Neural cell (in vitro differentiated cells): ENCODE results near the gene IQCM. TPM values are rescaled to one million over a fixed set of nuclear protein-coding genes. Genes with fewer than 3 reads are reported as not detected.

ENCODE experiments used
- H2AFZ ChIP-seq: fragments of 200-600, 300-800 bp; sonication (generic), shearing (Covaris generic); 2 replicates; pipeline ENCODE4 v1.6.0; 2014; ENCODE audit warnings: low read depth, mild to moderate bottlenecking, antibody characterized with exemption, low read length, moderate library complexity
- H3F3A ChIP-seq: fragments of 200-600 bp; shearing (Covaris generic); 2 replicates; pipeline ENCODE4 v1.6.1; 2016; ENCODE audit warnings: mild to moderate bottlenecking, moderate library complexity, mixed read lengths, antibody characterized with exemption, low read length; ENCODE audit not compliant: insufficient read depth, poor library complexity, severe bottlenecking
- H3K27ac ChIP-seq: fragments of 200-600, 300-800 bp; sonication (generic), shearing (Covaris generic); 2 replicates; pipeline ENCODE4 v1.5.1; 2014; ENCODE audit warnings: mild to moderate bottlenecking, low read length, moderate library complexity
- H3K27me3 ChIP-seq: fragments of 300-800, 200-600 bp; sonication (generic), shearing (Covaris generic); 2 replicates; pipeline ENCODE4 v1.6.0; 2014; ENCODE audit warnings: mild to moderate bottlenecking, low read depth, low read length, moderate library complexity; ENCODE audit not compliant: insufficient read depth
- H3K36me3 ChIP-seq: fragments of 300-800, 200-600 bp; sonication (generic), shearing (Covaris generic); 2 replicates; pipeline ENCODE4 v1.5.1; 2014; ENCODE audit warnings: mild to moderate bottlenecking, antibody characterized with exemption, low read length, moderate library complexity; ENCODE audit not compliant: insufficient read depth
- H3K4me2 ChIP-seq: fragments of 300-800, 200-600 bp; sonication (generic), shearing (Covaris generic); 2 replicates; pipeline ENCODE4 v1.6.0; 2014; ENCODE audit warnings: mild to moderate bottlenecking, low read length
- H3K4me3 ChIP-seq: fragments of 300-800, 200-600 bp; sonication (generic), shearing (Covaris generic); 2 replicates; pipeline ENCODE4 v1.5.1; 2014; ENCODE audit warnings: mild to moderate bottlenecking, low read length, moderate library complexity
- H3K79me2 ChIP-seq: fragments of 200-600 bp; shearing (Covaris generic); replicated peaks from 2 replicates; pipeline ENCODE4 v1.6.0; 2014; ENCODE audit warnings: mild to moderate bottlenecking, low read length, moderate library complexity; ENCODE audit not compliant: insufficient read depth
- H3K9ac ChIP-seq: fragments of 300-800, 200-600 bp; sonication (generic), shearing (Covaris generic); 2 replicates; pipeline ENCODE4 v1.6.1; 2016; ENCODE audit warnings: mild to moderate bottlenecking, low read length, mixed read lengths
- H3K9me2 ChIP-seq: fragments of 200-600 bp; shearing (Covaris generic); 2 replicates; pipeline ENCODE4 v1.6.1; 2016; ENCODE audit warnings: mild to moderate bottlenecking, low read length, mixed read lengths; ENCODE audit not compliant: insufficient read depth
- H3K9me3 ChIP-seq: fragments of 200-600, 300-800 bp; sonication (generic), shearing (Covaris generic); 2 replicates; pipeline ENCODE4 v1.6.1; 2016; ENCODE audit warnings: mild to moderate bottlenecking, mixed run types, low read length, moderate library complexity, mixed read lengths
- H4K20me1 ChIP-seq: fragments of 200-600 bp; shearing (Covaris generic); 2 replicates; pipeline ENCODE4 v1.6.1; 2016; ENCODE audit warnings: mild to moderate bottlenecking, mixed run types; ENCODE audit not compliant: insufficient read depth
- EP300 ChIP-seq: fragments of 450-650 bp; conservative IDR thresholded peaks from 2 replicates; pipeline ENCODE4 v1.6.1; 2014; ENCODE audit warnings: antibody characterized with exemption, mild to moderate bottlenecking, moderate library complexity; ENCODE audit not compliant: poor library complexity, severe bottlenecking
- EZH2 ChIP-seq: fragments of 200-600, 300-800 bp; shearing (Covaris generic), sonication (generic); IDR thresholded peaks from 2 replicates; pipeline ENCODE4 v1.6.1; 2014; ENCODE audit warnings: antibody characterized with exemption, low read length, borderline replicate concordance, mild to moderate bottlenecking; ENCODE audit not compliant: insufficient read depth, poor library complexity, severe bottlenecking
- MXI1 ChIP-seq: fragments of 450-650 bp; conservative IDR thresholded peaks from 2 replicates; pipeline ENCODE4 v1.6.1; 2014; ENCODE audit warnings: antibody characterized with exemption, mild to moderate bottlenecking; ENCODE audit not compliant: poor library complexity, severe bottlenecking
- POLR2AphosphoS5 ChIP-seq: IDR thresholded peaks from 2 replicates; pipeline ENCODE4 v1.6.1; 2012
- RAD21 ChIP-seq: fragments of 450-650 bp; conservative IDR thresholded peaks from 2 replicates; pipeline ENCODE4 v1.6.1; 2014; ENCODE audit warnings: antibody characterized with exemption, mild to moderate bottlenecking, moderate library complexity
- SMC3 ChIP-seq: fragments of 450-650 bp; conservative IDR thresholded peaks from 2 replicates; pipeline ENCODE4 v1.6.1; 2014; ENCODE audit warnings: antibody characterized with exemption, mild to moderate bottlenecking, moderate library complexity; ENCODE audit not compliant: poor library complexity
- TAF1 ChIP-seq: IDR thresholded peaks from 2 replicates; pipeline ENCODE4 v1.6.1; 2012; ENCODE audit warnings: low read depth
- polyA plus RNA-seq: library from polyadenylated mRNA; depleted of rRNA; stranded (reverse); fragments of >200 nt; gene quantifications from 2 replicates; pipeline ENCODE4 v1.2.3, GENCODE V29; 2014
- TF ChIP-seq, protein P1 (sequence below): IDR thresholded peaks from 2 replicates; pipeline ENCODE4 v1.6.1; 2012; ENCODE audit warnings: borderline replicate concordance
- TF ChIP-seq, protein P2 (sequence below): fragments of 450-650 bp; IDR thresholded peaks from 2 replicates; pipeline ENCODE4 v1.5.1; 2014; ENCODE audit warnings: antibody characterized with exemption, mild to moderate bottlenecking, moderate library complexity; ENCODE audit not compliant: poor library complexity, severe bottlenecking

The IQCM gene
- polyA plus RNA-seq, 1 donor from 2014 or later, result not detected

DNA sequence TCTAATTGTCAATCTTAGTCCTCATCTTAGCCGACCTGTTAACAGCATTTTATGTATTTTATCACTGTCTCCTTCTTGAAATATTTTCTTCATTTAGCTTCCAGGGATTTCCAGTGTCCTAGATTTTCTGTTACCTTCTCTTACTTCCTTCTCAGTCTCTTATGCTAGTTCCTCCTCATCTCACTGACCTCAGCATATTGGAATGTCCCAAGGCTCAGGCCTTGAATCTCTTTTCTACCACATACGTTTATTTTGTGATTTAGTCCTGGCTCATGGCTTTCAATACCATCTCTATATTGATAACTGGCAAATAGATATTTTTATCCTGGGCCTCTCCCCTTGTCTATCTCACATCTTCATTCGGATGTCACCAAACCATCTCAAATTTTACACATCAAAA, 61.1 kb downstream of the IQCM start:
- Histone ChIP-seq H3K9me2 (no peaks in the 10 kb centered on the region), H3K4me2 (no peak overlapping the region), H3K79me2 (no peaks in the 10 kb centered on the region), H3K4me3 (no peak overlapping the region), H4K20me1 (no peaks in the 10 kb centered on the region), H3K9ac (no peak overlapping the region), H3K27me3 (no peaks in the 10 kb centered on the region), H3K27ac (no peak overlapping the region), H2AFZ (no peak overlapping the region), H3F3A (no peaks in the 10 kb centered on the region), H3K9me3 (no peaks in the 10 kb centered on the region), H3K36me3 (no peaks in the 10 kb centered on the region)
- TF ChIP-seq MXI1 (no peak), SMC3 (no peak)
- TF ChIP-seq, protein P1, sequence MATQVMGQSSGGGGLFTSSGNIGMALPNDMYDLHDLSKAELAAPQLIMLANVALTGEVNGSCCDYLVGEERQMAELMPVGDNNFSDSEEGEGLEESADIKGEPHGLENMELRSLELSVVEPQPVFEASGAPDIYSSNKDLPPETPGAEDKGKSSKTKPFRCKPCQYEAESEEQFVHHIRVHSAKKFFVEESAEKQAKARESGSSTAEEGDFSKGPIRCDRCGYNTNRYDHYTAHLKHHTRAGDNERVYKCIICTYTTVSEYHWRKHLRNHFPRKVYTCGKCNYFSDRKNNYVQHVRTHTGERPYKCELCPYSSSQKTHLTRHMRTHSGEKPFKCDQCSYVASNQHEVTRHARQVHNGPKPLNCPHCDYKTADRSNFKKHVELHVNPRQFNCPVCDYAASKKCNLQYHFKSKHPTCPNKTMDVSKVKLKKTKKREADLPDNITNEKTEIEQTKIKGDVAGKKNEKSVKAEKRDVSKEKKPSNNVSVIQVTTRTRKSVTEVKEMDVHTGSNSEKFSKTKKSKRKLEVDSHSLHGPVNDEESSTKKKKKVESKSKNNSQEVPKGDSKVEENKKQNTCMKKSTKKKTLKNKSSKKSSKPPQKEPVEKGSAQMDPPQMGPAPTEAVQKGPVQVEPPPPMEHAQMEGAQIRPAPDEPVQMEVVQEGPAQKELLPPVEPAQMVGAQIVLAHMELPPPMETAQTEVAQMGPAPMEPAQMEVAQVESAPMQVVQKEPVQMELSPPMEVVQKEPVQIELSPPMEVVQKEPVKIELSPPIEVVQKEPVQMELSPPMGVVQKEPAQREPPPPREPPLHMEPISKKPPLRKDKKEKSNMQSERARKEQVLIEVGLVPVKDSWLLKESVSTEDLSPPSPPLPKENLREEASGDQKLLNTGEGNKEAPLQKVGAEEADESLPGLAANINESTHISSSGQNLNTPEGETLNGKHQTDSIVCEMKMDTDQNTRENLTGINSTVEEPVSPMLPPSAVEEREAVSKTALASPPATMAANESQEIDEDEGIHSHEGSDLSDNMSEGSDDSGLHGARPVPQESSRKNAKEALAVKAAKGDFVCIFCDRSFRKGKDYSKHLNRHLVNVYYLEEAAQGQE, result no peak

DNA sequence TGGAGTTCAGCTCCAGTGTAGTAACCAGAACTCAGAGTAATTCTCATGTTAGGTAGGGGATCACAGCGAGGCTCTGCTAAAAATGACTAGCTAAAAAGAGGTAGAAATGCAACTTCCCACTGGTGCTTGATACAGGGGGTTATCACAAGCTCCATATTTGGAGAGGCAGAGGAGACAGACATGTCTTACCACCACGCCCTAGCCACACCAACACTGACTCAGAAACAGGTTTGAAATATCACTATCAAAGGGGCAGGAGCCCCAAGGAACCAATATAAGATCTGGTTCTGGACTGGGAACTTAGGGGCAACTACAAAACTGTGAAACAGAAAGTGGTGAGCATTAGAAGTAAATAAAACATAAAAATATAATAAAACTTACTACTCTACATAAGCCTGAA, 62.9 kb downstream of the IQCM start:
- H3K9me2 ChIP-seq, result no peaks in the 10 kb centered on the region
- H3K79me2 ChIP-seq, result no peaks in the 10 kb centered on the region
- H3F3A ChIP-seq, result no peaks in the 10 kb centered on the region
- no peaks in the 10 kb centered on the region for H3K9me3 ChIP-seq
- H3K4me2 ChIP-seq, result no peak overlapping the region
- no peak overlapping the region for H3K4me3 ChIP-seq
- no peak overlapping the region for H2AFZ ChIP-seq
- no peaks in the 10 kb centered on the region for H4K20me1 ChIP-seq
- TF ChIP-seq, protein P1, result no peak
- no peaks in the 10 kb centered on the region for H3K27me3 ChIP-seq
- H3K27ac ChIP-seq, result no peak overlapping the region
- H3K36me3 ChIP-seq, result no peaks in the 10 kb centered on the region
- no peak overlapping the region for H3K9ac ChIP-seq

DNA sequence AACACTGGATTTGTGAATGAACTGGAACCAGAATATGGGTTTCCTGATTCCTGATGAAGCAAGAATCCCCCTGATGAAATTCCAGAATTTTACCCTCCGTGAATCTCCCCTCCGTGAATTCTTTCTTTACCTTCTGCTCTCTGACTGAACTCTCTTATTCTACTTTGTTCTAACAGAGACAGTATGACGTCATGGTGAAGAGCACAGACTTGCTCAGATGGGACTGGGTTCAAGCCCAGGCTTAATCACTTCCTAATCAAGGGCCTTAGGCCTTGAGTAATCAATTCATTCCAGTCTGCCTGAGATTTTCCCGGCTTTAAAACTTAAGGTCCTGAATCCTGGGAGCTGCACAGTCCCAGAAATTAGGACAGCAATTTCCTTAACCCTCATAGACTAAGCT, 64.5 kb downstream of the IQCM start:
- H3K27ac ChIP-seq, result no peak overlapping the region
- no peaks in the 10 kb centered on the region for H3K79me2 ChIP-seq
- no peaks in the 10 kb centered on the region for H3F3A ChIP-seq
- H3K36me3 ChIP-seq, result no peaks in the 10 kb centered on the region
- H3K4me3 ChIP-seq, result no peak overlapping the region
- H3K9ac ChIP-seq, result no peak overlapping the region
- H3K4me2 ChIP-seq, result no peak overlapping the region
- TF ChIP-seq RAD21, result no peak
- TF ChIP-seq EZH2, result no peak
- TF ChIP-seq, protein P2, sequence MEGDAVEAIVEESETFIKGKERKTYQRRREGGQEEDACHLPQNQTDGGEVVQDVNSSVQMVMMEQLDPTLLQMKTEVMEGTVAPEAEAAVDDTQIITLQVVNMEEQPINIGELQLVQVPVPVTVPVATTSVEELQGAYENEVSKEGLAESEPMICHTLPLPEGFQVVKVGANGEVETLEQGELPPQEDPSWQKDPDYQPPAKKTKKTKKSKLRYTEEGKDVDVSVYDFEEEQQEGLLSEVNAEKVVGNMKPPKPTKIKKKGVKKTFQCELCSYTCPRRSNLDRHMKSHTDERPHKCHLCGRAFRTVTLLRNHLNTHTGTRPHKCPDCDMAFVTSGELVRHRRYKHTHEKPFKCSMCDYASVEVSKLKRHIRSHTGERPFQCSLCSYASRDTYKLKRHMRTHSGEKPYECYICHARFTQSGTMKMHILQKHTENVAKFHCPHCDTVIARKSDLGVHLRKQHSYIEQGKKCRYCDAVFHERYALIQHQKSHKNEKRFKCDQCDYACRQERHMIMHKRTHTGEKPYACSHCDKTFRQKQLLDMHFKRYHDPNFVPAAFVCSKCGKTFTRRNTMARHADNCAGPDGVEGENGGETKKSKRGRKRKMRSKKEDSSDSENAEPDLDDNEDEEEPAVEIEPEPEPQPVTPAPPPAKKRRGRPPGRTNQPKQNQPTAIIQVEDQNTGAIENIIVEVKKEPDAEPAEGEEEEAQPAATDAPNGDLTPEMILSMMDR, result no peak
- TF ChIP-seq MXI1, result no peak
- no peak for TF ChIP-seq EP300
- TF ChIP-seq, protein P1, result no peak
- no peak for TF ChIP-seq POLR2AphosphoS5
- TF ChIP-seq SMC3, result no peak
- TF ChIP-seq TAF1, result no peak
- no peaks in the 10 kb centered on the region for H4K20me1 ChIP-seq
- H3K9me2 ChIP-seq, result no peaks in the 10 kb centered on the region
- H2AFZ ChIP-seq, result no peak overlapping the region
- H3K27me3 ChIP-seq, result no peaks in the 10 kb centered on the region
- no peaks in the 10 kb centered on the region for H3K9me3 ChIP-seq
